T-helper 1 cell treated with Interleukin-12 subunit alpha and Interleukin-12 subunit beta and Interleukin-4 antibody, amounts not matched to agents 30 μg/mL and 1 μg/mL, for 36 hours (primary cell): ENCODE measurements around the gene OR2A14.

ENCODE experiments used
- H3K27ac Mint-ChIP-seq: one replicate; pipeline ENCODE4 v1.8.0; 2021; ENCODE audit warnings: mild to moderate bottlenecking, mixed read lengths
- H3K27me3 Mint-ChIP-seq: one replicate; pipeline ENCODE4 v1.8.0; 2021; ENCODE audit warnings: low read depth, mixed read lengths
- H3K36me3 Mint-ChIP-seq: one replicate; pipeline ENCODE4 v1.8.0; 2021; ENCODE audit warnings: low read depth, mixed read lengths
- H3K4me1 Mint-ChIP-seq: one replicate; pipeline ENCODE4 v1.8.0; 2021; ENCODE audit warnings: low read depth, mixed read lengths
- H3K4me3 Mint-ChIP-seq: one replicate; pipeline ENCODE4 v1.8.0; 2021; ENCODE audit warnings: mild to moderate bottlenecking, moderate library complexity, mixed read lengths
- H3K9me3 Mint-ChIP-seq: one replicate; pipeline ENCODE4 v1.8.0; 2021; ENCODE audit warnings: mixed read lengths

Gene OR2A14, protein sequence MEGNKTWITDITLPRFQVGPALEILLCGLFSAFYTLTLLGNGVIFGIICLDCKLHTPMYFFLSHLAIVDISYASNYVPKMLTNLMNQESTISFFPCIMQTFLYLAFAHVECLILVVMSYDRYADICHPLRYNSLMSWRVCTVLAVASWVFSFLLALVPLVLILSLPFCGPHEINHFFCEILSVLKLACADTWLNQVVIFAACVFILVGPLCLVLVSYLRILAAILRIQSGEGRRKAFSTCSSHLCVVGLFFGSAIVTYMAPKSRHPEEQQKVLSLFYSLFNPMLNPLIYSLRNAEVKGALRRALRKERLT

GRCh38 chr7:144122876-144123275, at the start of gene OR2A14:
TSS of gene OR2A14 (plus strand) at chr7:144123176. CDS start at chr7:144129113, 5,937 bp downstream.
- Mint-ChIP-seq H3K9me3 (no peaks in the 10 kb centered on the region), H3K4me1 (peaks cover 1% of the 10 kb centered on the region), H3K4me3 (no peak within 1 kb of the TSS), H3K36me3 (no peaks in the 10 kb centered on the region), H3K27ac (no peak within 1 kb of the TSS), H3K27me3 (peaks cover 5% of the 10 kb centered on the region)

- H3K27me3 Mint-ChIP-seq = no peaks in the 10 kb centered on the region
- no peak overlapping the region for H3K4me3 Mint-ChIP-seq
- H3K27ac Mint-ChIP-seq = no peak overlapping the region
- H3K36me3 Mint-ChIP-seq = no peaks in the 10 kb centered on the region
- no peaks in the 10 kb centered on the region for H3K4me1 Mint-ChIP-seq
- H3K9me3 Mint-ChIP-seq = no peaks in the 10 kb centered on the region
These were observed 48.6 kb upstream of the OR2A14 start for GRCh38 chr7:144074374-144074773.

GRCh38 chr7:144085978-144086377, 37.0 kb upstream of the OR2A14 start, which contains the start of gene OR2A12:
TSS of gene OR2A12 (plus strand) at chr7:144086278. CDS start at chr7:144095108, 8,830 bp downstream.
- Mint-ChIP-seq H3K27me3 (no peaks in the 10 kb centered on the region), H3K4me1 (no peaks in the 10 kb centered on the region), H3K27ac (no peak within 1 kb of the TSS), H3K4me3 (no peak within 1 kb of the TSS), H3K36me3 (no peaks in the 10 kb centered on the region), H3K9me3 (peaks cover 3% of the 10 kb centered on the region)

GRCh38 chr7:144086730-144087129, 36.2 kb upstream of the OR2A14 start:
- Mint-ChIP-seq H3K27me3 (no peaks in the 10 kb centered on the region), H3K36me3 (no peaks in the 10 kb centered on the region), H3K9me3 (peaks cover 3% of the 10 kb centered on the region), H3K27ac (no peak overlapping the region), H3K4me3 (no peak overlapping the region), H3K4me1 (no peaks in the 10 kb centered on the region)

- H3K4me3 Mint-ChIP-seq = no peak overlapping the region
- no peaks in the 10 kb centered on the region for H3K27me3 Mint-ChIP-seq
- no peaks in the 10 kb centered on the region for H3K4me1 Mint-ChIP-seq
- no peak overlapping the region for H3K27ac Mint-ChIP-seq
- H3K36me3 Mint-ChIP-seq = no peaks in the 10 kb centered on the region
- H3K9me3 Mint-ChIP-seq = peaks cover 3% of the 10 kb centered on the region
These were observed 35.7 kb upstream of the OR2A14 start for GRCh38 chr7:144087230-144087629.

DNA sequence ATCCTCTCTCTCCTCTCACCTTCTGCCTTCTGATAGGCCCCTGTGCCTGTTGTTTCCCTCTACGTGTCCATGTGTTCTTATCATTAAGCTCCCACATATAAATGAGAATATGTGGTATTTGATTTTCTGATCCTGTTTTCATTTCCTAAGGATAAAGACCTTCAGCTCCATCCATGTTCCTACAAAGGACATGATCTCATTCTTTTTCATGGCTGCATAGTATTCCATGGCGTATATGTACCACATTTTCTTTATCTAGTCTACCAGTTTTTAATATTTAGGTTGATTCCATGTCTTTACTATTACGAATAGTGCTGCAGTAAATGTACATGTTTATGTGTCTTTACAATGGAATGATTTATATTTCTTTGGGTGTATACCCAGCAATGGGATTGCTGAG, 32.3 kb upstream of the OR2A14 start:
- Mint-ChIP-seq H3K4me3 (no peak overlapping the region), H3K4me1 (no peaks in the 10 kb centered on the region), H3K9me3 (peaks cover 3% of the 10 kb centered on the region), H3K36me3 (no peaks in the 10 kb centered on the region), H3K27ac (no peak overlapping the region), H3K27me3 (no peaks in the 10 kb centered on the region)

GRCh38 chr7:144098776-144099175, 24.2 kb upstream of the OR2A14 start:
- H3K36me3 Mint-ChIP-seq = no peaks in the 10 kb centered on the region
- no peak overlapping the region for H3K4me3 Mint-ChIP-seq
- no peak overlapping the region for H3K27ac Mint-ChIP-seq
- H3K4me1 Mint-ChIP-seq = no peaks in the 10 kb centered on the region
- peaks cover 8% of the 10 kb centered on the region for H3K27me3 Mint-ChIP-seq
- H3K9me3 Mint-ChIP-seq = no peaks in the 10 kb centered on the region

- Mint-ChIP-seq H3K4me3 (no peak overlapping the region), H3K9me3 (no peaks in the 10 kb centered on the region), H3K4me1 (no peaks in the 10 kb centered on the region), H3K27ac (no peak overlapping the region), H3K27me3 (peaks cover 8% of the 10 kb centered on the region), H3K36me3 (no peaks in the 10 kb centered on the region)
These were observed 22.4 kb upstream of the OR2A14 start for GRCh38 chr7:144100607-144101006.

DNA sequence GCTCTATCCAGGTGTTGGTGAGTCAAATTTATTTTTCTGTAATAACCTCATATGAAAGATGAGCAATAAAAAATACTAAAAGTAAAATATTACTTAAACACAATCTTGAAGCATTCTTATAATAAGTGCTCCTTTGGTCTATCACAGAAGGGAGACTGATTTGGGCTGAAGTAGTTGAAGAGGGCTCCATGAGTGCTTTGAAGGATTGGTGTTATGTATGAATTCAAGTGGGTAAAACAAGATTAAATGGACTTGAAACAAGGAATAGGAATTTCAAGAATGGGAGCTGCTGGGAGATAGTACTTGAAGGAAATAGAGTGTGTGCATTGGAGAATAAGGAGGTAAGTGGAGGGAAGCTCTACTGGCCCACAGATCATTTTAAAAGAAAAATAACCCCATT, 20.9 kb upstream of the OR2A14 start:
- H3K4me1 Mint-ChIP-seq = no peaks in the 10 kb centered on the region
- H3K36me3 Mint-ChIP-seq = no peaks in the 10 kb centered on the region
- H3K27me3 Mint-ChIP-seq = peaks cover 8% of the 10 kb centered on the region
- H3K27ac Mint-ChIP-seq = no peak overlapping the region
- no peak overlapping the region for H3K4me3 Mint-ChIP-seq
- no peaks in the 10 kb centered on the region for H3K9me3 Mint-ChIP-seq

DNA sequence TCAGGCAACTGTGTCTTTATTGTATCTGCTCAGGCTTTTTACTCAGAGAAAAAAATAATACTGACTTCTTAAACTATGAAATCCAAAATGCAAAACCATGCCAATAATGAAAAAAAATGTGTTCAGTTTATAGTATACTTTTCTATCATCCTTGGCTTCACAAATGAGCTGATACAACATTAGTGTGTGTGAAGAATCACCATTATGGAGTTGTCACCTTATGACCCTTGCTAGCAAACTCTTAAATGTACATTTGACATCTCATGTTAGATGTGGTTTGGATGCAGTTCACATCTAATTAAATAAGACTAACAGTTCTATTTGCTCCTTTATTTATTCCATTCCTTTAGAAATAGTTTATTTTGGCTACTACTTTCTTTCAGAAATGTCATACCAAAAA, 17.8 kb upstream of the OR2A14 start:
- Mint-ChIP-seq H3K27ac (no peak overlapping the region), H3K36me3 (no peaks in the 10 kb centered on the region), H3K27me3 (peaks cover 3% of the 10 kb centered on the region), H3K9me3 (no peaks in the 10 kb centered on the region), H3K4me3 (no peak overlapping the region), H3K4me1 (no peaks in the 10 kb centered on the region)

DNA sequence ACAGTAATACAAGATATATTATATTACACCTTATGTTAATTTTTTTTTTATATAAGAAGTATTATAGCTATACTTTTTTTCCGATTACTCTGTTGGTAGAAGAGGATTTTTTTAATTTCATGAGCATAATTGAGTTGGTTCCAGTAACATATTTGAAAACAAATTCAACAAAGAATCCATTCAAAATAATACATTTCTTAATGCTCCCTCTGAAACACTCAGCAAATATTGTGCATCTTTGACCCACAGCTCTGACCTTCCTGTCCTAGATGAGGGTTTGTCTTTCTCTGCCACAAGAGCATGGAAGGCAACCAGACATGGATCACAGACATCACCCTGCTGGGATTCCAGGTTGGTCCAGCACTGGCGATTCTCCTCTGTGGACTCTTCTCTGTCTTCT, 13.7 kb upstream of the OR2A14 start, which contains the start of gene OR2A2:
OR2A2 (plus strand) TSS at position 301 of the 400 bp plus-strand sequence; CDS start at position 301, 0 bp downstream.
- peaks cover 4% of the 10 kb centered on the region for H3K27me3 Mint-ChIP-seq
- H3K9me3 Mint-ChIP-seq = no peaks in the 10 kb centered on the region
- H3K27ac Mint-ChIP-seq = no peak within 1 kb of the TSS
- no peaks in the 10 kb centered on the region for H3K36me3 Mint-ChIP-seq
- no peak within 1 kb of the TSS for H3K4me3 Mint-ChIP-seq
- no peaks in the 10 kb centered on the region for H3K4me1 Mint-ChIP-seq

GRCh38 chr7:144110272-144110671, 12.7 kb upstream of the OR2A14 start:
- H3K4me1 Mint-ChIP-seq = no peaks in the 10 kb centered on the region
- H3K27ac Mint-ChIP-seq = no peak overlapping the region
- H3K27me3 Mint-ChIP-seq = peaks cover 4% of the 10 kb centered on the region
- no peaks in the 10 kb centered on the region for H3K36me3 Mint-ChIP-seq
- H3K9me3 Mint-ChIP-seq = no peaks in the 10 kb centered on the region
- no peak overlapping the region for H3K4me3 Mint-ChIP-seq

DNA sequence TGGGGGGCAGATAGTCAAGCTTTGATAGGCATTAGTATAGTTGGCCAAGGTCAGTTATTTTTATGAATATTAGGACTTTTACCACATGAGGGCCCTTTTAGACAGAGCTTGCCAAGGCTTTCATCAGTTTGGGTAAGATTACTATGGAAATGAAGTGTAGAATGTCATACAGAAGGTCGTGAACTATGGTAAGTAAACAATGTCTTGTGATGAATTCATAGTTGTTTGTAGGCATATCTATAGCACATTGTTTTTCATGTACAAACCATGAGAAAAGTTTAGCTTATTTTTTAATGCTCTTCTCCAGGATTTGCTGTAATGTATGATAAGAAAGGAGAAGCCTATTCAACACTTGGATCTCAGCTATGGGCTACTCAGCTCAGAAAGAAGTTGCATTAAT, 9.3 kb upstream of the OR2A14 start:
- H3K36me3 Mint-ChIP-seq = no peaks in the 10 kb centered on the region
- no peaks in the 10 kb centered on the region for H3K4me1 Mint-ChIP-seq
- no peak overlapping the region for H3K4me3 Mint-ChIP-seq
- H3K27ac Mint-ChIP-seq = no peak overlapping the region
- peaks cover 4% of the 10 kb centered on the region for H3K27me3 Mint-ChIP-seq
- no peaks in the 10 kb centered on the region for H3K9me3 Mint-ChIP-seq

DNA sequence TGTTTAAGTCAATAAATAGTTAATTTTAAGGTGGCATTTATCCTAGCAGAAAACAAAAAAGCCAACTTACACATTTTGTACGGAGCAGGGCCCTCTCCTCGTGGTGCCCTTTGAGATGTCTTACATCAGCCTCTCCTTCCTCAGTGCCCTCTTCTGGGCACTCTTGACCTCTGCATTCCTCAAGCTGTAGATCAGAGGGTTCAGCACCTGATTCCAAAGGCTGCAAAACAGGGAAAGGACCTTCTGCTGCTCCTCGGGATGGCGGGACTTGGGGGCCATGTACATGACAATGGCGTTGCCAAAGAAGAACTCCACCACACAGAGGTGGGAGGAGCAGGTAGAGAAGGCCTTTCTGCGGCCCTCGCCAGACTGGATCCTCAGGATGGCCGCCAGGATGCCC, 4.6 kb upstream of the OR2A14 start:
- H3K4me1 Mint-ChIP-seq = no peaks in the 10 kb centered on the region
- H3K27ac Mint-ChIP-seq = no peak overlapping the region
- H3K36me3 Mint-ChIP-seq = no peaks in the 10 kb centered on the region
- peaks cover 4% of the 10 kb centered on the region for H3K27me3 Mint-ChIP-seq
- H3K4me3 Mint-ChIP-seq = no peak overlapping the region
- no peaks in the 10 kb centered on the region for H3K9me3 Mint-ChIP-seq

- no peak overlapping the region for H3K27ac Mint-ChIP-seq
- H3K9me3 Mint-ChIP-seq = no peaks in the 10 kb centered on the region
- peaks cover 5% of the 10 kb centered on the region for H3K27me3 Mint-ChIP-seq
- no peak overlapping the region for H3K4me3 Mint-ChIP-seq
- H3K36me3 Mint-ChIP-seq = no peaks in the 10 kb centered on the region
- H3K4me1 Mint-ChIP-seq = peaks cover 1% of the 10 kb centered on the region
These were observed 4.8 kb downstream of the OR2A14 start for GRCh38 chr7:144127714-144128334.
